Measurements from ENCODE around the gene TPSAB1.

TPSAB1 gene

GRCh38 chr16:1200014-1200627, 40.4 kb upstream of the TPSAB1 start:
- no peak overlapping the region for H3K27ac Mint-ChIP-seq
- H3K9me3 Mint-ChIP-seq: peaks cover 4% of the 10 kb centered on the region
- peaks cover 3% of the 10 kb centered on the region for H3K4me1 Mint-ChIP-seq
- no peaks in the 10 kb centered on the region for H3K36me3 Mint-ChIP-seq
- no peak overlapping the region for H3K4me3 Mint-ChIP-seq
- DNase-seq (ENCODE audit: low spot score in 2 of 2) (no peak), ATAC-seq (ENCODE audit: low read depth) (no peak)
- H3K27me3 Mint-ChIP-seq: peaks cover 1% of the 10 kb centered on the region

- H3K4me1 Mint-ChIP-seq: peaks cover 3% of the 10 kb centered on the region
- H3K9me3 Mint-ChIP-seq: peaks cover 4% of the 10 kb centered on the region
- no peak overlapping the region for H3K27ac Mint-ChIP-seq
- H3K36me3 Mint-ChIP-seq: no peaks in the 10 kb centered on the region
- no peak overlapping the region for H3K4me3 Mint-ChIP-seq
- ATAC-seq (ENCODE audit: low read depth): no peak
- DNase-seq (ENCODE audit: low spot score in 2 of 2): no peak
- peaks cover 1% of the 10 kb centered on the region for H3K27me3 Mint-ChIP-seq
Measured at GRCh38 chr16:1201444-1201843, 39.1 kb upstream of the TPSAB1 start.

- Mint-ChIP-seq H3K4me1 (peaks cover 3% of the 10 kb centered on the region), H3K27me3 (peaks cover 1% of the 10 kb centered on the region), H3K27ac (no peak overlapping the region), H3K4me3 (no peak overlapping the region), H3K36me3 (no peaks in the 10 kb centered on the region), H3K9me3 (peaks cover 4% of the 10 kb centered on the region)
- ATAC-seq (ENCODE audit: low read depth): no peak
- DNase-seq (ENCODE audit: low spot score in 2 of 2): no peak
Measured at GRCh38 chr16:1202274-1202673, 38.2 kb upstream of the TPSAB1 start.

GRCh38 chr16:1204933-1205332, 35.6 kb upstream of the TPSAB1 start:
- no peak overlapping the region for H3K4me3 Mint-ChIP-seq
- H3K9me3 Mint-ChIP-seq: peaks cover 1% of the 10 kb centered on the region
- H3K27ac Mint-ChIP-seq: no peak overlapping the region
- DNase-seq (ENCODE audit: low spot score in 2 of 2) (no peak), ATAC-seq (ENCODE audit: low read depth) (no peak)
- H3K4me1 Mint-ChIP-seq: no peaks in the 10 kb centered on the region
- peaks cover 1% of the 10 kb centered on the region for H3K27me3 Mint-ChIP-seq
- no peaks in the 10 kb centered on the region for H3K36me3 Mint-ChIP-seq

- no peak overlapping the region for H3K4me3 Mint-ChIP-seq
Measured at GRCh38 chr16:1206326-1206725, 34.2 kb upstream of the TPSAB1 start.

GRCh38 chr16:1206786-1207185, 33.7 kb upstream of the TPSAB1 start:
- Mint-ChIP-seq H3K4me3 (no peak overlapping the region), H3K4me1 (no peaks in the 10 kb centered on the region), H3K9me3 (no peaks in the 10 kb centered on the region), H3K27me3 (peaks cover 1% of the 10 kb centered on the region), H3K36me3 (no peaks in the 10 kb centered on the region), H3K27ac (no peak overlapping the region)
- DNase-seq (ENCODE audit: low spot score in 2 of 2) (no peak), ATAC-seq (ENCODE audit: low read depth) (no peak)

More at GRCh38 chr16:1206326-1206725, 34.2 kb upstream of the TPSAB1 start:
- no peak for ATAC-seq (ENCODE audit: low read depth)
- no peaks in the 10 kb centered on the region for H3K4me1 Mint-ChIP-seq
- no peak overlapping the region for H3K27ac Mint-ChIP-seq
- DNase-seq (ENCODE audit: low spot score in 2 of 2): no peak
- H3K36me3 Mint-ChIP-seq: no peaks in the 10 kb centered on the region
- no peaks in the 10 kb centered on the region for H3K9me3 Mint-ChIP-seq
- H3K27me3 Mint-ChIP-seq: peaks cover 1% of the 10 kb centered on the region

GRCh38 chr16:1208239-1208830, 32.2 kb upstream of the TPSAB1 start:
- Mint-ChIP-seq H3K27ac (no peak overlapping the region), H3K4me3 (no peak overlapping the region), H3K27me3 (peaks cover 1% of the 10 kb centered on the region), H3K36me3 (no peaks in the 10 kb centered on the region), H3K9me3 (no peaks in the 10 kb centered on the region), H3K4me1 (no peaks in the 10 kb centered on the region)
- DNase-seq (ENCODE audit: low spot score in 2 of 2): no peak
- ATAC-seq (ENCODE audit: low read depth): no peak

GRCh38 chr16:1209081-1209480, 31.4 kb upstream of the TPSAB1 start:
- H3K27ac Mint-ChIP-seq: no peak overlapping the region

GRCh38 chr16:1210461-1210860, 30.0 kb upstream of the TPSAB1 start:
- DNase-seq (ENCODE audit: low spot score in 2 of 2): no peak
- H3K4me3 Mint-ChIP-seq: no peak overlapping the region
- H3K27ac Mint-ChIP-seq: no peak overlapping the region
- ATAC-seq (ENCODE audit: low read depth): no peak
- H3K36me3 Mint-ChIP-seq: no peaks in the 10 kb centered on the region
- no peaks in the 10 kb centered on the region for H3K9me3 Mint-ChIP-seq
- H3K27me3 Mint-ChIP-seq: peaks cover 5% of the 10 kb centered on the region
- no peaks in the 10 kb centered on the region for H3K4me1 Mint-ChIP-seq

More at GRCh38 chr16:1209081-1209480, 31.4 kb upstream of the TPSAB1 start:
- no peaks in the 10 kb centered on the region for H3K36me3 Mint-ChIP-seq
- no peaks in the 10 kb centered on the region for H3K9me3 Mint-ChIP-seq
- no peaks in the 10 kb centered on the region for H3K4me1 Mint-ChIP-seq
- no peak overlapping the region for H3K4me3 Mint-ChIP-seq
- H3K27me3 Mint-ChIP-seq: peaks cover 2% of the 10 kb centered on the region
- DNase-seq (ENCODE audit: low spot score in 2 of 2): no peak
- ATAC-seq (ENCODE audit: low read depth): no peak

- ATAC-seq (ENCODE audit: low read depth) (no peak), DNase-seq (ENCODE audit: low spot score in 2 of 2) (no peak)
- H3K9me3 Mint-ChIP-seq: no peaks in the 10 kb centered on the region
- no peaks in the 10 kb centered on the region for H3K36me3 Mint-ChIP-seq
- no peak overlapping the region for H3K27ac Mint-ChIP-seq
- no peak overlapping the region for H3K4me3 Mint-ChIP-seq
- H3K27me3 Mint-ChIP-seq: peaks cover 10% of the 10 kb centered on the region
- H3K4me1 Mint-ChIP-seq: no peaks in the 10 kb centered on the region
Measured at GRCh38 chr16:1211451-1212268, 28.8 kb upstream of the TPSAB1 start.

GRCh38 chr16:1212616-1213194, 27.8 kb upstream of the TPSAB1 start:
- Mint-ChIP-seq H3K9me3 (no peaks in the 10 kb centered on the region), H3K27me3 (peaks cover 10% of the 10 kb centered on the region), H3K27ac (no peak overlapping the region), H3K4me3 (no peak overlapping the region), H3K36me3 (no peaks in the 10 kb centered on the region), H3K4me1 (no peaks in the 10 kb centered on the region)
- ATAC-seq (ENCODE audit: low read depth) (no peak), DNase-seq (ENCODE audit: low spot score in 2 of 2) (no peak)

GRCh38 chr16:1213231-1213630, 27.3 kb upstream of the TPSAB1 start:
- ATAC-seq (ENCODE audit: low read depth) (no peak), DNase-seq (ENCODE audit: low spot score in 2 of 2) (no peak)
- Mint-ChIP-seq H3K4me3 (no peak overlapping the region), H3K9me3 (no peaks in the 10 kb centered on the region), H3K27ac (no peak overlapping the region), H3K27me3 (peaks cover 10% of the 10 kb centered on the region), H3K36me3 (no peaks in the 10 kb centered on the region), H3K4me1 (no peaks in the 10 kb centered on the region)

GRCh38 chr16:1213796-1214372, 26.6 kb upstream of the TPSAB1 start:
- Mint-ChIP-seq H3K27ac (no peak overlapping the region), H3K4me3 (no peak overlapping the region), H3K36me3 (no peaks in the 10 kb centered on the region), H3K27me3 (peaks cover 10% of the 10 kb centered on the region), H3K9me3 (no peaks in the 10 kb centered on the region), H3K4me1 (no peaks in the 10 kb centered on the region)
- no peak for ATAC-seq (ENCODE audit: low read depth)
- no peak for DNase-seq (ENCODE audit: low spot score in 2 of 2)

GRCh38 chr16:1214719-1215118, 25.8 kb upstream of the TPSAB1 start:
- Mint-ChIP-seq H3K9me3 (no peaks in the 10 kb centered on the region), H3K27ac (no peak overlapping the region), H3K4me3 (no peak overlapping the region), H3K4me1 (no peaks in the 10 kb centered on the region), H3K27me3 (peaks cover 10% of the 10 kb centered on the region), H3K36me3 (no peaks in the 10 kb centered on the region)
- no peak for DNase-seq (ENCODE audit: low spot score in 2 of 2)
- ATAC-seq (ENCODE audit: low read depth): no peak
